HG03439 (cell line): ENCODE data around the gene F13A1.
"Not testable (repeated sequence)": the region's sequence is repeated elsewhere in the genome, so short reads cannot be mapped to it uniquely, and the experiment has no call there.

Source experiments
- ATAC-seq: cut with Tn5 transposase; IDR thresholded peaks from one replicate; pipeline ENCODE4 v1.9.1; 2021; ENCODE audit warnings: mild to moderate bottlenecking, moderate library complexity; ENCODE audit not compliant: unreplicated experiment

F13A1 gene

DNA sequence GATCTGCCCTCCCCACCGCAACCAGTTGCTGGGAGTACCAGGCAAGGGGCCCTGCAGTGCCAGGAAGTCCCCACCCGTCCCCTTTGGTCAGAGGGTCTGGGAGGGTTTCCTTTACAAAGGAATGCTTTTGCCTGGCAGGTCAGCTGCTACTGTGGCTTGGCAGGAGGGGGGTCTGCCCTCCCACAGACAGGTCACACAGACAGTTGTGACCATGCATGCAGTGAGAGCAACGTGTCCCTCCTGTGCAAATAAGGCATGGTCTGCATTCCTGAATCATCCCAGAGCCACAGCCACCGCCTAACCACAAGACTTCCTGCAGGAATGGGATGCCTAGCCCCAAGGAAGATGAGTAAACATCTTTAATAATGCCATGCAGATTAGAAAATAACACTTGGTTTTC lies 439 bp upstream of the F13A1 start:
- ATAC-seq = no peak

GRCh38 chr6:6317825-6318733 lies 2.4 kb downstream of the F13A1 start:
- ATAC-seq = no peak

GRCh38 chr6:6317386-6317785 lies 3.1 kb downstream of the F13A1 start:
- ATAC-seq = no peak

DNA sequence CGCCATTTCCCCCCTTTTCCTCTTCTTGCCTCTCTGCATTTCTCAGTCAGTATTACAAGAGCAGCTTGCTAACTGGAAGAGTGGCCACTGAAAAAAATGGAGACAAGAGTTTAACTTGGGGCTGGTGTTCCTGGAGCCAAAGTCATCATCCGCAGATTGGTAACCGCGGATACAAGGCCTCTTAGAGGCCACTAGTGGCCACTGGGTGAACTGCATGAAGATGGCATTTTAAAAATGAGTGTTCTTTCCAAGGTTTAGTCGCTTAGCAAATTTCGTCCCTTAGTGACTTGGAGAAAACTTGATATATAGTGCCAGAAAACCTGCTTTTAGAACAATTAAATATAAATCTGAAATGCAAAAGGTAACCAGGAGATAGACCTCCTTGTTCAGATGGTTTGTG lies 4.8 kb downstream of the F13A1 start:
- no peak for ATAC-seq

GRCh38 chr6:6314596-6314995 lies 5.9 kb downstream of the F13A1 start:
- ATAC-seq = no peak

DNA sequence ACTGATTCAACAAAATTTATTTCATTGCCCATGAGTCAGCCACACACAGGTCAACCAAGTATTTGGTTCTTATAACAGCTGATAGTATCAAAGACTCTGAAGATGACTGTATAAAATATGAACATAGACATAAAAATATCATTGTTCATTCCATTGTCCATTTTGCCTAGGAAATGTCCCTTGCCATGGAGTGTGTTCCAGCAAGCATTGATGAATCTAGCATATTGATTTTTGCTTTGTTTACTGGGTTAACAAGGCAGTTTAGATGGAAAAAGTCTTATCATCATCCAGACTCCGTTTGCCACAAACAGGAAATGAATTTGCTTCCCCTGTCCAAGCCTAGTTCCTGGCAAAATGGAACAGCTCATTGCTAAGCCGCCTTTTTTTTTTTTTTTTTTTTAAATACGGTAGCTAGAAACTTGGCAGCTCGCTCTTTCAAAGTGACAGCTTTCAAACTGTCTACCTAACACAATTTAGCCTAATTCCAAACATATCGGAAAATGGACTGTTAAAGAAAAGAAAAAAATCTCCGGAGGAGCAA lies 7.5 kb downstream of the F13A1 start:
- ATAC-seq = no peak

DNA sequence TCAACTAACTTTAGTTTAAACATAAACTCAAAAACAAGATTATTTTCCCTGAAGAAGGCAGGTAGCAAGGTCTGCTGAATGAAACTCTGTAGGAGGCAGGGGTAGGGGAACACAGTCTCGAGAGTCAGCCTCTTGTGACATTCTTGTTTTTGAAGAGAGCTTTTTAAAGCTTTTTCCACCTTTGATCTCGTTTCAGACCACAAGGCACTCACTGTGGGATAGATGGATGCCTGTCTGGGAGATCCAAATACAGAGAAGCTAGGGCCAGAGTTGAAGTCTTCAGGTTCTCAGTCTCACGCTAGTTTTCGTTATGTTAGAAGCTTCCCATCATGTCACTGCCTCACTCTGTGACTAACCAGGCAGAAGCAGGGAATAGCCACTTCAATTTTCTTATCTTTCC lies 14.9 kb downstream of the F13A1 start:
- ATAC-seq = no peak

GRCh38 chr6:6300383-6300782 lies 20.1 kb downstream of the F13A1 start:
- not testable (repeated sequence) for ATAC-seq

- no peak for ATAC-seq
Observed at GRCh38 chr6:6293317-6293716, 27.1 kb downstream of the F13A1 start.

DNA sequence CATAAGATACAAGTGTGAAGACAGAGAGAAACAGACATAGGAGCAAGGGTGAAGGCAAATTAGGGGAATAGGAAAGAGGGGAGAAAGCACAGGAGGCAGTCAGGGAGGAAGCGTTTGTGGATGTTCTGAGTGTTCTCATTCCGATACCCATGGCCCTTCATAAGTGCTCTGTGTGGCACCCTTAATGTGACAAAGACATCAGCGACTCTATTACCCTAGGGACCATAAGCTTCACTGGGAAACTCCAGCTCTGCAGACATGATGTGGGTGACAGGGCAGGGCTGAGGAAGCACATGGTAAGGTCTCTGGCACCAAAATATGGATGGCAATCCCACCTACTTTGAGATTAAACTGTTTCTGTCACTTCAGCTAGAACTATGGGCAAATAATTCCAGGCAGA lies 33.0 kb downstream of the F13A1 start:
- ATAC-seq = no peak

DNA sequence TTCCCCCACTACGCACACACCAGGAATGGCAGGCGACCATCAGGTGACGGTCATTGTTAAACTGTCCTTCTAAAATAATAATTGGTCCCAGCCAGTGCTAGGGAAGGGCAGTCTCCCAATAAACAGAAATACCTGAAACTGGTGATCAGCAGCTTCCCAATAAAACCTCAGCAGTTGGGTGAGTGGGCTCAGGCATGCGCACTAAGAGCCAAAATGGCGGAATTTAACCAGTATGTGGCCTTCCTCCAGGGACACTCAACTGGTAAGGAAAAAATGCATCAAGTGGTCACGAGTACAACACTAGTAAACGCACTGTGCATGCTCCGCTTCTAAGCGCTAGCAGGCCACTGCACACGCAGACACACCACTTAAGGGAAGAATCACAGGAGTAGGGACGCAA lies 34.8 kb downstream of the F13A1 start:
- ATAC-seq = no peak

DNA sequence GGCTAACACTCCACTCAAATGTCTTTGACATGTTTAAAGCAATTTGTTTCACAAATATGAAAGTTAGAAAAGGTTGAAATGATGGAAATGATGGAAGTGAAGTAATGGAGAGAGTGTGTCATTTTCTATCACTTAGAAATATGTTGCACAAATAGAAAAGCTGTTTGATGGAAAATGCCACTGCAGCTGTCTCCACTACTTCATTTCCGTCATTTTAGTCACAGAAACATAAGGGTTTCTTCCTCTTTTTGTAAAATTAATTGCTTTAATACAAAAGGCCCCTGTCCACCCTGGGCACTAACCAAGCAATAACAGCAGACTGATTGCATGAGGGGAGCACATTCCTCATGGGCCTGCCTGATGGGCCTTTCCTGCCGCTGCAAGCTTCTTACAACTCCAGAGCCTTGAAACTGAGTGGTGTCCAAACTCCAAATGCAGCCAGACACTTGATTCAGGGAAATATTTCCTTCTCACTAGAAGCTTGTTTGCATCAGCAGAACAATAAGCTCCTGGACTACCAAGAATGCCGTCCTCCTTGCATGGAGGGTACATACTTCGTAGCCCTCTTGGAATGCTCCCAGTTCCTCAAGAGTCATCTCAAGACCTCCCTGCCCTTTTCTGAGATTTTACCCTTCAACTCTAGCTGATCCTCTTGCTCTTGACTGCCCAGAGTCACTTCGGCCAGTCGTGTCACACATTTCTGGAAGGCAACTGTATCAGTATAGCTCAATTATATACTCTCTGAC lies 36.1 kb downstream of the F13A1 start:
- no peak for ATAC-seq

DNA sequence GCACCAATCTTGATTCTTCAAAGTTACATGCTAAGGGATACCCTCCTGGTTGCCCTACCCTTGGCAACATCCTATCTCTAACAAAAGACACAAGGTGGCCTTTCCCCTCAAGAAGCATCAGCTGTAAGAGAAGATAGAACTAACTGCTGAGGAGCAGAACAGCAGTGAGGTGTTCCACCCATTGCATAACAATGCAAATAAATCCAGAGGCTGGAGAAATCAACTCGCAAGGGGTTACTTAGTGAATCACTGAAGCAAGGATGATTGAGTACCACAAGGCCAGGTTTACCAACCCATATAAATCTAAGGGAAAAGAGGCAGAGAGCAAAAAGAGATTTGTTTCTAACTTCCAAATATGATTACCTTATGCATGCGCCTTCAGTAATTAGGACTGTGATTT lies 36.7 kb downstream of the F13A1 start:
- ATAC-seq = no peak

GRCh38 chr6:6282716-6283115 lies 37.7 kb downstream of the F13A1 start:
- ATAC-seq = no peak

GRCh38 chr6:6277413-6277812 lies 43.0 kb downstream of the F13A1 start:
- ATAC-seq = no peak

GRCh38 chr6:6270948-6271535 lies 49.4 kb downstream of the F13A1 start:
- ATAC-seq = no peak

- ATAC-seq = no peak
Observed at GRCh38 chr6:6260196-6260722, 60.2 kb downstream of the F13A1 start.

DNA sequence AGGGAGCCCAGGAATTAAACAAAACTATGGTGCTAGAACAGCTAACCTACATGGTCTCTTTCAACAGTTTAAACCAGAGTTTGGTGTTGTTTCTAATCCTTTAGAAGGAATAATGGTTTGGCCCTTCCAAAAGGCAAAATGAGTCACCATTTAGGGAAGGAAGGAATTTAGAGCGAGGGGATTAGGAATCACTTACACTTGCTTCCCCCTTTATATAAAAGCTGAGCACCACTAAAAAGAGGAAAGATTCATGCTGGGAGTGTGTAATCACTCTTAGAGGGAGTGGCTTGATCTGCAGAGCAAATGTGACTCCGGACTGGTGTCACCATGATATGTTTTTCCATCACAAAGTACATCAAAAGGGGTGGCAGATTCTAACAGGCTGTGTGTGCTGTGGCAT lies 63.6 kb downstream of the F13A1 start:
- ATAC-seq = no peak

DNA sequence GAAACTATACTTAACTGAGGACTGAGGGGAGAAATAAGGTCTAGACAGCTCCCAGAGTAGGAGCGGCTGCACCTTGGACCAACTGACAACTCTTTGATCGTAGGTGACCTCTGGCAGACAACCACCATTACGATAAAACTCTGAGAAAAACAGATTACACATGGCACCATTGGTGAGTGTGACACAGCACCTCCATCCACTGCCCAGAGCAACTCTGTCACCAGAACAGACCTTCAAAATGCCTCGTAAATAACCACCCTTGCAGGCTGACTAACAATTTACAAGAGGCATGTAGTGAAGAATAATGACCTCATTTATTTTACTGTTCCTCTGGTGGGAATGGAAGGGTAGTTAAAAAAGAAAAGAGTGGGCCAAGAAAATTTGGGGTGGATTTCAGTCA lies 64.2 kb downstream of the F13A1 start:
- ATAC-seq = no peak

DNA sequence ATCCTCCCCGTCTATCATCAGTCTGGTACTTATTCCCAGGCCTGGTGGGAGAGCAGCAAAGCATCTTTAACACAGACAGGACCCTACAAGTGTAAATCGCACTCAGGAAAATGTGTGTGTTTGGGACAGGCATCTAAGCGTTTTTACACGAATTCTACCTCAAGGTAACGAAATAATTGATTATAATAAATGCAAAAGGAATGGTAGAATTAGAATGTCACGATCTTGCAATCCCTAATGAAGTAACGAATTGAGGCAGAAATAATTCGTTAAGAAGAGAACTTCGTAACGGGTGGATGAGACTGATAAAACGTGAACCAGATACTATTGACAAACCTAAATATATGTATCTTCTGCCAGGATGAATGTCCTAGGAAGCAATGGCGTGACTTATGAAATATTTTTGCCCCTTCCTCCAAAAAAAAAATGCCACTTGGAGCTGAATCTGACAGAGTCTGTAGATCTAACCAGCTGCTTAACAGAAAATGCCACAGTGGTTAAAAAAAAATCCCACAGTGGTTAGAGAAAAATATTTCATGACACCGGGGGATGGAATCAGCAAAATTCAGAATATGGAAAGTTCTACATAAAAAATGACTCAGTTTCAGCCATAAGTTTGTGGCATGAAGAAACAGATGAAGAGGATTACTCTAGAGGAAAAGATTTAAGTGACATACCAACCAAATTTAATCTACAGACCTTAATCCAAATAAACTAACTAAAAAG lies 68.7 kb downstream of the F13A1 start:
- no peak for ATAC-seq

GRCh38 chr6:6248651-6249050 lies 71.8 kb downstream of the F13A1 start:
- ATAC-seq = no peak
